HEK293T (cell line): Measurements from ENCODE around the gene FRRS1.

ENCODE experiments used
- CTBP1 ChIP-seq: fragments of 450-650 bp; IDR thresholded peaks from 2 replicates; pipeline ENCODE4 v1.6.1; 2016; ENCODE audit warnings: borderline replicate concordance
- SP1 ChIP-seq: fragments of 450-650 bp; IDR thresholded peaks from 2 replicates; pipeline ENCODE4 v1.6.1; 2017
- SUZ12 ChIP-seq: fragments of 450-650 bp; IDR thresholded peaks from 2 replicates; pipeline ENCODE4 v1.6.1; 2016; ENCODE audit warnings: mild to moderate bottlenecking
- TARDBP ChIP-seq: fragments of 450-650 bp; IDR thresholded peaks from 2 replicates; pipeline ENCODE4 v1.6.1; 2016
- TF ChIP-seq, protein P1 (sequence below): fragments of 450-650 bp; IDR thresholded peaks from 2 replicates; pipeline ENCODE4 v1.6.1; 2016

DNA sequence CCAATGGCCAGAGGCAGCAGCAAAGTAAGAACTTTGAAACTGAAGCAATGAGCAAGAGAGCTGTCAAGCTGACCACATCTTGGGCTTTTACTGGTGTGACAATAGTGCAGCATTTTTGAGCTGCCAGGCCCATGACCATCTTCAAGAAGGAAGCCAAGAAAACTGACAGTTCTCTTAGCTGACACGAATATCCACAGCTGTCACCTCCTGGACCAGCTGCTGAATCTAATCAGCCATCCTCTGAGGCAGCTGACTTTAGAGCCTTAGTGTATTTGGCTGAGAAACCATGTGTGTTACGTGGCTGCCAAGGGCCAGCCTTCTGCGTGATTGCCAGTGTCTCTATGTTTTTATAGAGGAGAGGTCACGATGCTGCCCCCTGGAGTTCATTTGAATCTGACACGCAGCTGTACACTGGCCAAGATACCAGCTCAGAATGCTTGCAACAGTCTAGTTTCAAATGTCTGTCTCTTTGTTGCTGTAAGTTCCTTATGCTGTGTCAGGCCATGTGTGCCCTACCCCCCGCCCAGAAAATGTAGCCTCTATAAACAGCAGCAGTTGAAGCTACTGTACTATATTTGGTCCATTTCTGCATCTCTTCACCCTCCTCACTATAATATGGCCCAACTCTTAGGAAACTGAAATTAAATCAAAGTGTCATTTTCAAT, 80.8 kb downstream of the FRRS1 start:
- no peak for TF ChIP-seq SP1
- no peak for TF ChIP-seq CTBP1
- TF ChIP-seq SUZ12, result no peak
- TF ChIP-seq TARDBP, result no peak
- TF ChIP-seq, protein P1, sequence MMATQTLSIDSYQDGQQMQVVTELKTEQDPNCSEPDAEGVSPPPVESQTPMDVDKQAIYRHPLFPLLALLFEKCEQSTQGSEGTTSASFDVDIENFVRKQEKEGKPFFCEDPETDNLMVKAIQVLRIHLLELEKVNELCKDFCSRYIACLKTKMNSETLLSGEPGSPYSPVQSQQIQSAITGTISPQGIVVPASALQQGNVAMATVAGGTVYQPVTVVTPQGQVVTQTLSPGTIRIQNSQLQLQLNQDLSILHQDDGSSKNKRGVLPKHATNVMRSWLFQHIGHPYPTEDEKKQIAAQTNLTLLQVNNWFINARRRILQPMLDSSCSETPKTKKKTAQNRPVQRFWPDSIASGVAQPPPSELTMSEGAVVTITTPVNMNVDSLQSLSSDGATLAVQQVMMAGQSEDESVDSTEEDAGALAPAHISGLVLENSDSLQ, result no peak
